ENCODE results near the gene IGSF9. TPM values are rescaled to one million over a fixed set of nuclear protein-coding genes. Genes with fewer than 3 reads are reported as not detected.

Gene IGSF9
- total and polyA plus RNA-seq, 10 of the 15 experiments (the other 5 are each of a cell fraction or from before 2014, with no cell fraction given), result 0.04 to 0.07 TPM; not detected in 8

DNA sequence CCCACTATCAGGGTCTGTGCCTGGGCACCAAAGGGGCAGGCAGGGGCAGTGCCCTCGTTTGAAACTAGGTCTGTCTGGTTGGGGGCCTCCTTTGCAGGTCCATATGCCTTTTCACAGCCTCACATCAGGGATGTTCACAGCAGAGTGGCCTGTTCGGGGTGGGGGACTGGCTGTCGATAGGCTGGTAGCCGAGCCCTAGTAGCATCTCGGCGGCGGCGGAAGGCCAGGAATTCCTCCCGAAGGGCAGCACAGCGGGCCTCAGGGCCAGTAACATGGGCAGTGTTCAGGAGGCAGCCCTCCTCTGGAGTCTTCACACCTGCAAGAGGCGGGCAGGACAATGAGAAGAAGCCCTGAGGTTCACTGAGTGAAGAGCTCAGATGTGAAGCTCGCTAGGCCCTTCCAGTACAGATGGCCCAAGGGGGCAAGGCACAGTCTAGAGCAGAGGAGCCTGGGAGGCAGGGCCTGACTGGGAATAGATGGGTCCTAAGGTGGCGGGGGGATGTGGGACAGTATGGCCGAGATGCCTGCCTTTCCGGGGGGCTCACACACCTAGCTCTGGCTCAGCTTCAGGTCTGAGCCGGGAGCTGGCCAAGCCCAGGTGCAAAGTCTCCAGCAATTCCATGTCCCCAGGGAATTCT lies 18.1 kb downstream of the IGSF9 start:
- H3K36me3 ChIP-seq (ENCODE audit: control insufficient read depth in 2 of 2, insufficient read depth in 2 of 2, low read length in 1 of 2), result no peaks in the 10 kb centered on the region
- TF ChIP-seq SRF (IDR thresholded peaks at IDR 0.05; ENCODE audit: low read depth in 2 of 2, low read length in 2 of 2) (no peak), MEF2B (IDR thresholded peaks at IDR 0.05; ENCODE audit: partially characterized antibody, poor library complexity, severe bottlenecking) (peak; percentile 34)
- SMC1A ChIA-PET (ENCODE audit: uncharacterized antibody, unreplicated experiment), result interaction anchor here (8.1 kb wide), 1 partner anchor 80 kb away, joined by 57 read pairs; no protein-coding TSS in a partner anchor
- no peaks in the 10 kb centered on the region for H3K9me3 ChIP-seq (replicated peaks; ENCODE audit: control insufficient read depth, insufficient read depth, low read length)
- no peaks in the 10 kb centered on the region for H3K27me3 ChIP-seq (replicated peaks in 1 of 2; ENCODE audit: control insufficient read depth in 2 of 2, insufficient read depth in 2 of 2, low read length in 1 of 2)
- FAIRE-seq (no peak), DNase-seq (ENCODE audit: low read depth, low spot score) (no peak), ATAC-seq (no peak)
- CTCF ChIA-PET, result interaction anchor here (0.8 to 22.4 kb wide), 6 partner anchors 35 to 730 kb away, joined by 3 to 422 read pairs (median 4); no protein-coding TSS in a partner anchor
- no peak overlapping the region for H3K9ac ChIP-seq (ENCODE audit: control insufficient read depth, insufficient read depth, low read length)
- 58% methylated on average over 16 of the region's 16 CpGs for WGBS (ENCODE audit: insufficient coverage, insufficient replicate concordance, low lambda C conversion rate, missing lambda C conversion rate)
- RAD21 ChIA-PET (ENCODE audit: unreplicated experiment), result interaction anchor here (1.1 to 7.5 kb wide), 3 partner anchors 35 to 80 kb away, joined by 6 to 94 read pairs (median 10); no protein-coding TSS in a partner anchor
- H3K4me3 ChIP-seq, result no peak overlapping the region
- POLR2A ChIA-PET, result interaction anchor here (1.1 kb wide), 1 partner anchor 37 kb away, joined by 3 read pairs; no protein-coding TSS in a partner anchor
- in situ Hi-C loops (cut with MboI) (no loop called here), intact Hi-C loops (cut with micrococcal nuclease; ENCODE audit: unreplicated experiment) (loop anchor here (10.0 kb wide), 1 partner anchor 853 kb away; the partner anchor contains the start of gene AIM2)
- H3K4me2 ChIP-seq (ENCODE audit: control insufficient read depth, insufficient read depth), result no peak overlapping the region
- peaks cover 31% of the 10 kb centered on the region for H3K79me2 ChIP-seq (ENCODE audit: control insufficient read depth, insufficient read depth, low read length)
- no peak overlapping the region for H2AFZ ChIP-seq (ENCODE audit: control insufficient read depth, low read depth, low read length)
- BruUV-seq (replicated peaks), result no TSS peak
- H3K4me1 ChIP-seq (ENCODE audit: control insufficient read depth, insufficient read depth, low read length), result peaks cover 19% of the 10 kb centered on the region
- H4K20me1 ChIP-seq (ENCODE audit: control insufficient read depth, insufficient read depth), result no peaks in the 10 kb centered on the region
- no peak overlapping the region for H3K27ac ChIP-seq (ENCODE audit: control insufficient read depth, insufficient read depth)

DNA sequence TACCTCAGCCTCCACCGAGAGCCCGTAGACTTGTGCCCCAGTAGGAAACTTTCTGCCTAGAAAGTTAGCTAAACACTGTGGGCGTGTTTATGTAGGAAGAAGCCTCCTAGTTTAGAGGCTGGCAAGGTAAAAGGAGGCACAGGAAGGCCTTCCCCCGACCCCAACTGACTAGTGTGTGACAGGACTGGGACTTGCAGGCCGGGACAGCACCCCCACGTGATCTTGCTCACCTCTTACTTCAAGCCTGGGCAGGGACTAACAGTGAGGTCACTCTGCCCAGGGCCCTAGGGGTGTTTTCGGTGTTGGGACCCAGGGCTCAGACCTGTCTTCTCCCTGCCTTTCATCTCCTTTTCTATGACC lies 19.7 kb downstream of the IGSF9 start:
- ChIA-PET CTCF (interaction anchor here (1.1 to 22.4 kb wide), 3 partner anchors 9 to 78 kb away, joined by 3 to 422 read pairs (median 10); no protein-coding TSS in a partner anchor), SMC1A (ENCODE audit: uncharacterized antibody, unreplicated experiment) (interaction anchor here (1.0 to 8.1 kb wide), 5 partner anchors 12 to 81 kb away, joined by 3 to 83 read pairs (median 4); no protein-coding TSS in a partner anchor), POLR2A (interaction anchor here (0.9 to 5.2 kb wide), 3 partner anchors 8 to 105 kb away, joined by 3 to 23 read pairs (median 5); no protein-coding TSS in a partner anchor), RAD21 (ENCODE audit: unreplicated experiment) (interaction anchor here (1.4 to 7.5 kb wide), 3 partner anchors 34 to 127 kb away, joined by 4 to 94 read pairs (median 8); no protein-coding TSS in a partner anchor)
- BruUV-seq (replicated peaks), result TSS peak; percentile 62
- DNase-seq (ENCODE audit: low read depth, low spot score), result no peak
- in situ Hi-C loops (cut with MboI) (no loop called here), intact Hi-C loops (cut with micrococcal nuclease; ENCODE audit: unreplicated experiment) (loop anchor here (10.0 kb wide), 1 partner anchor 851 kb away; the partner anchor contains the start of gene AIM2)
- 14% methylated on average over 7 of the region's 7 CpGs for WGBS (ENCODE audit: insufficient coverage, insufficient replicate concordance, low lambda C conversion rate, missing lambda C conversion rate)
- TF ChIP-seq, protein P1, sequence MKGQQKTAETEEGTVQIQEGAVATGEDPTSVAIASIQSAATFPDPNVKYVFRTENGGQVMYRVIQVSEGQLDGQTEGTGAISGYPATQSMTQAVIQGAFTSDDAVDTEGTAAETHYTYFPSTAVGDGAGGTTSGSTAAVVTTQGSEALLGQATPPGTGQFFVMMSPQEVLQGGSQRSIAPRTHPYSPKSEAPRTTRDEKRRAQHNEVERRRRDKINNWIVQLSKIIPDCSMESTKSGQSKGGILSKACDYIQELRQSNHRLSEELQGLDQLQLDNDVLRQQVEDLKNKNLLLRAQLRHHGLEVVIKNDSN (IDR thresholded peaks at IDR 0.05; ENCODE audit: borderline replicate concordance, extremely low read length, insufficient read depth, low read depth, low read length), result peak; percentile 74
- TF ChIP-seq ATF7 (IDR thresholded peaks at IDR 0.05; ENCODE audit: low read depth) (0 out of 2 replicates have a peak, but pooled peaks have one; percentile 20), SMARCA5 (IDR thresholded peaks at IDR 0.05) (no peak), SMAD5 (IDR thresholded peaks at IDR 0.05; ENCODE audit: low read depth) (no peak), CHD2 (IDR thresholded peaks at IDR 0.05; ENCODE audit: borderline replicate concordance, low read depth, low read length) (no peak), ZNF622 (IDR thresholded peaks at IDR 0.05) (no peak), RAD51 (IDR thresholded peaks at IDR 0.05) (peak; percentile 75)
- TF ChIP-seq, protein P2, sequence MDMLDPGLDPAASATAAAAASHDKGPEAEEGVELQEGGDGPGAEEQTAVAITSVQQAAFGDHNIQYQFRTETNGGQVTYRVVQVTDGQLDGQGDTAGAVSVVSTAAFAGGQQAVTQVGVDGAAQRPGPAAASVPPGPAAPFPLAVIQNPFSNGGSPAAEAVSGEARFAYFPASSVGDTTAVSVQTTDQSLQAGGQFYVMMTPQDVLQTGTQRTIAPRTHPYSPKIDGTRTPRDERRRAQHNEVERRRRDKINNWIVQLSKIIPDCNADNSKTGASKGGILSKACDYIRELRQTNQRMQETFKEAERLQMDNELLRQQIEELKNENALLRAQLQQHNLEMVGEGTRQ (IDR thresholded peaks at IDR 0.05; ENCODE audit: borderline replicate concordance, low read depth, low read length), result peak; percentile 19; the same call in 1 of the 2 replicates
- TF ChIP-seq, protein P3, sequence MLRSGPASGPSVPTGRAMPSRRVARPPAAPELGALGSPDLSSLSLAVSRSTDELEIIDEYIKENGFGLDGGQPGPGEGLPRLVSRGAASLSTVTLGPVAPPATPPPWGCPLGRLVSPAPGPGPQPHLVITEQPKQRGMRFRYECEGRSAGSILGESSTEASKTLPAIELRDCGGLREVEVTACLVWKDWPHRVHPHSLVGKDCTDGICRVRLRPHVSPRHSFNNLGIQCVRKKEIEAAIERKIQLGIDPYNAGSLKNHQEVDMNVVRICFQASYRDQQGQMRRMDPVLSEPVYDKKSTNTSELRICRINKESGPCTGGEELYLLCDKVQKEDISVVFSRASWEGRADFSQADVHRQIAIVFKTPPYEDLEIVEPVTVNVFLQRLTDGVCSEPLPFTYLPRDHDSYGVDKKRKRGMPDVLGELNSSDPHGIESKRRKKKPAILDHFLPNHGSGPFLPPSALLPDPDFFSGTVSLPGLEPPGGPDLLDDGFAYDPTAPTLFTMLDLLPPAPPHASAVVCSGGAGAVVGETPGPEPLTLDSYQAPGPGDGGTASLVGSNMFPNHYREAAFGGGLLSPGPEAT (IDR thresholded peaks at IDR 0.05; ENCODE audit: low read depth), result peak; percentile 67; the same call in 1 of the 2 replicates
- peak overlapping the region; percentile 84 for H3K9ac ChIP-seq (ENCODE audit: control insufficient read depth, insufficient read depth, low read length)
- peak overlapping the region; percentile 82; the same call in 1 of the 2 replicates for H3K4me3 ChIP-seq
- H3K4me2 ChIP-seq (ENCODE audit: control insufficient read depth, insufficient read depth), result peak overlapping the region; percentile 75
- no peak for FAIRE-seq
- no peaks in the 10 kb centered on the region for H4K20me1 ChIP-seq (ENCODE audit: control insufficient read depth, insufficient read depth)
- no peak for ATAC-seq
- H3K27ac ChIP-seq (ENCODE audit: control insufficient read depth, insufficient read depth), result no peak overlapping the region
- H3K27me3 ChIP-seq (replicated peaks in 1 of 2; ENCODE audit: control insufficient read depth in 2 of 2, insufficient read depth in 2 of 2, low read length in 1 of 2), result no peaks in the 10 kb centered on the region
- H3K36me3 ChIP-seq (ENCODE audit: control insufficient read depth in 2 of 2, insufficient read depth in 2 of 2, low read length in 1 of 2), result no peaks in the 10 kb centered on the region
- peak overlapping the region; percentile 82 for H2AFZ ChIP-seq (ENCODE audit: control insufficient read depth, low read depth, low read length)
- peaks cover 29% of the 10 kb centered on the region for H3K4me1 ChIP-seq (ENCODE audit: control insufficient read depth, insufficient read depth, low read length)
- H3K79me2 ChIP-seq (ENCODE audit: control insufficient read depth, insufficient read depth, low read length), result peaks cover 47% of the 10 kb centered on the region
- no peaks in the 10 kb centered on the region for H3K9me3 ChIP-seq (replicated peaks; ENCODE audit: control insufficient read depth, insufficient read depth, low read length)
